Stimulated activated CD4-positive, alpha-beta T cell treated with anti-CD3 and anti-CD28 coated beads, Interleukin-1b, Interleukin-23, amount 100 ng/mL, for 1 hour (primary cell): ENCODE data around the gene RCAN2.
"Not testable (repeated sequence)": the region's sequence is repeated elsewhere in the genome, so short reads cannot be mapped to it uniquely, and the experiment has no call there.

Experiments
- DNase-seq, 2 donors: peaks; one replicate each; pipeline ENCODE4 v3.0.0-alpha.2; 2020; ENCODE audit warnings: low read depth in 2 of 2

The RCAN2 gene

GRCh38 chr6:46387728-46388127 lies 103.5 kb downstream of the RCAN2 start:
- DNase-seq, result not testable (repeated sequence)

GRCh38 chr6:46381579-46381978 lies 109.7 kb downstream of the RCAN2 start:
- no peak for DNase-seq

- no peak for DNase-seq
Observed at GRCh38 chr6:46381057-46381456, 110.2 kb downstream of the RCAN2 start.

- DNase-seq, result no peak
Observed at GRCh38 chr6:46380152-46380807, 111.0 kb downstream of the RCAN2 start.

- DNase-seq, result no peak
Observed at GRCh38 chr6:46378882-46379416, 112.3 kb downstream of the RCAN2 start.

GRCh38 chr6:46378161-46378881 lies 112.9 kb downstream of the RCAN2 start:
- no peak for DNase-seq

GRCh38 chr6:46377209-46377608 lies 114.0 kb downstream of the RCAN2 start:
- no peak for DNase-seq

- no peak for DNase-seq
Observed at GRCh38 chr6:46376562-46377061, 114.6 kb downstream of the RCAN2 start.

- DNase-seq, result no peak
Observed at GRCh38 chr6:46370622-46371021, 120.6 kb downstream of the RCAN2 start.

GRCh38 chr6:46368169-46368536 lies 123.1 kb downstream of the RCAN2 start:
- no peak for DNase-seq

- DNase-seq, result no peak
Observed at GRCh38 chr6:46367354-46368168, 123.7 kb downstream of the RCAN2 start.

- DNase-seq, result no peak
Observed at GRCh38 chr6:46366190-46366900, 124.9 kb downstream of the RCAN2 start.

GRCh38 chr6:46357591-46357990 lies 133.7 kb downstream of the RCAN2 start:
- DNase-seq, result no peak

- DNase-seq, result no peak
Observed at GRCh38 chr6:46356543-46356942, 134.7 kb downstream of the RCAN2 start.

GRCh38 chr6:46353528-46353927 lies 137.7 kb downstream of the RCAN2 start:
- no peak for DNase-seq

- DNase-seq, result no peak
Observed at GRCh38 chr6:46352541-46353268, 138.5 kb downstream of the RCAN2 start.

- DNase-seq, result no peak
Observed at GRCh38 chr6:46350714-46351113, 140.5 kb downstream of the RCAN2 start.

- no peak for DNase-seq
Observed at GRCh38 chr6:46347669-46348068, 143.6 kb downstream of the RCAN2 start.

- DNase-seq, result no peak
Observed at GRCh38 chr6:46340246-46340645, 151.0 kb downstream of the RCAN2 start.

- DNase-seq, result no peak
Observed at GRCh38 chr6:46338131-46338530, 153.1 kb downstream of the RCAN2 start.

- no peak for DNase-seq
Observed at GRCh38 chr6:46334442-46334841, 156.8 kb downstream of the RCAN2 start.
